Jurkat, Clone E6-1 (cell line): ENCODE measurements around the gene GPR55.

Source experiments
- DNase-seq: peaks from one replicate; pipeline ENCODE4 v3.0.0-alpha.2; 2011; ENCODE audit warnings: low read depth, low spot score
- H3K4me3 ChIP-seq: 2 replicates; pipeline ENCODE4 v1.5.1; 2011; ENCODE audit warnings: mild to moderate bottlenecking, low read length, control low read depth, moderate library complexity

The GPR55 gene

DNA sequence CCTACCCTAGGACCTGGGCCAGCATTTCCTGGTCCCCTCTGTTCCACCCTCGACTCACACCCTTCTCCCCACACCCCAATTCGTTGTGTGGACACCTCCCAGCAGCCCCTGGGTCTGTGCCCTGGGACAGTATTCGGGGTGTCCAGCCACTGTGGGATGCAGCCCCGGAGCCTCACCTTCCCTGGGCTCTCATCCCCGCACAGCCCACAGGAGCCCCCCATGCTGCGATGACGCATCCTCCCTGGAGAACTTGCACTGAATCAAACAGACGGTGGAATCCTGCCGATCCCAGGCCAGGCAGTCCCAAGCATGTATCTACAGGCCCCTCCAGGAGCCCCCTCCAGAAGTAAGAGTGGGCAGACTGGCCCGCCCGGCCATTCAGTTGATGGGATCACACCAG is 50.6 kb downstream of the GPR55 start:
- H3K4me3 ChIP-seq = no peak overlapping the region
- no peak for DNase-seq

- H3K4me3 ChIP-seq = no peak overlapping the region
Measured at GRCh38 chr2:230873661-230874401, 51.2 kb downstream of the GPR55 start.

DNA sequence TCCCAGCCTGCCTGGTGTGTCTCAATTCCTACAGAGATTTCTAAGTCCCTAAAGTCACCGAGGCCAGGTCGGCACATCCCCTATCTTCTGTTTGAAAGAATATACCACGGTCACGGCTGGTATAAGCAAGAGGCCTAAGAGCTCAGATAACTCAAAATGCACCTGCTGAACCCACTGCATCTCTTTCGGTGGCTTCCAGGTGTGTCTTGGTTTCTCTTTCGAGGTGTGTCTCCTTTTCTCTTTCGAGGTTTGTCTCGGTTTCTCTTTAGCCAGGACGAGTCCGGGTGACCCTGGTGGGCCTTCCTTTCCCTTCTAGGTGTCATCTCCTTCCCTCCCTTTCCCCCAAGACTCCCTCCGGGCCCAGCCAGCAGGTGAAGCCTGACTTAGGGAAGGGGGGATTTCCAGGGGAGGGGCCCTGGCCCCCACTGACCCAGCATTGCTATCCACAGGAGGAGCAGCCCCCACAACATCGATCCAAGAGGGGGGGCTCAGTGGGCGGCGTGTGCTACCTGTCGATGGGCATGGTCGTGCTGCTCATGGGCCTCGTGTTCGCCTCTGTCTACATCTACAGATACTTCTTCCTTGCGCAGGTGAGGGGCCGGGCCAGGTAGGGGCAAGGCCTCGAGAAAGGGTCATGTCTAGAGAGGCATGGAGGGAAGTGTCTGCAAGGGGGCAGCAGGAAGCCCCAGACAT is 51.9 kb downstream of the GPR55 start:
- H3K4me3 ChIP-seq = no peak overlapping the region
- no peak for DNase-seq

More at GRCh38 chr2:230873661-230874401, 51.2 kb downstream of the GPR55 start:
- no peak for DNase-seq

DNA sequence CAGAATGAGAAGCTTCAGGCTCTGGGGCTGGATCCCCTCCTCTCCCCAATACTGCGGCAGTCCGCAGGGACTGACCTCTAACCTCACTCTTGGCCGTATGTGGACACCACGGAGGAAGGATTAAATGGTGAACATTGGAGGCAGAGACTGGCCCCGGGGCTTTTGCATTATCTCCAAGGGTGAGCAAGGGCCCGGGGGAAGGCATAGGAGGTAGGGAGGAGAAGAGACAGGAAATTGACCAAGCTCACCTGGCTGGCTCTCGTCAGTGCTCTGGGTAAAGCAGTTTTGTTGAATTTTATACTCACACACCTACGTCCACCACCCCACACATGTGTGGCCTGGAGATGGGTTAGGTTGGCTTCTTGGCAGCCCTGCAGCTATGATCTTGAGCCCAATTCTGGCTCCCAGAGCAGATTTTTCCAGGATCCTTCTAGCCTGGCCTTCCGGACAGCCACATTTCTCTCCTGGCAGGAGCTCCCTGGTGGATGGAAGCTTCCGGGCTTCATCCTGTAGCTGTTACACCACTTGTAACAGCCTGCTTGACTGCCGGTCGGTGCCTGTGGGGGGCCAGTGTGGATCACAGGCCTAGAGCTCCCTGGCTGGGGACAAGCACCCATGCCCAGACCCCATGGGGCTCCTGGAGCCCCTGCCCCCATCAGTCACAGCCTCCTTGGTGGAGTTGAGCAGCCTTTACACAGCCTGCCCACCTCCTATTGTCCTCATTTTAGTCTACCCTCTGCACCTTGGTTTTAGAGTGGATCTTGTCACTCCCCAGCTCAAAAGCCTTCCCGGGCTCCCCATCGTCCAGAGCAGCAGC is 52.7 kb downstream of the GPR55 start:
- DNase-seq = no peak
- H3K4me3 ChIP-seq = no peak overlapping the region

DNA sequence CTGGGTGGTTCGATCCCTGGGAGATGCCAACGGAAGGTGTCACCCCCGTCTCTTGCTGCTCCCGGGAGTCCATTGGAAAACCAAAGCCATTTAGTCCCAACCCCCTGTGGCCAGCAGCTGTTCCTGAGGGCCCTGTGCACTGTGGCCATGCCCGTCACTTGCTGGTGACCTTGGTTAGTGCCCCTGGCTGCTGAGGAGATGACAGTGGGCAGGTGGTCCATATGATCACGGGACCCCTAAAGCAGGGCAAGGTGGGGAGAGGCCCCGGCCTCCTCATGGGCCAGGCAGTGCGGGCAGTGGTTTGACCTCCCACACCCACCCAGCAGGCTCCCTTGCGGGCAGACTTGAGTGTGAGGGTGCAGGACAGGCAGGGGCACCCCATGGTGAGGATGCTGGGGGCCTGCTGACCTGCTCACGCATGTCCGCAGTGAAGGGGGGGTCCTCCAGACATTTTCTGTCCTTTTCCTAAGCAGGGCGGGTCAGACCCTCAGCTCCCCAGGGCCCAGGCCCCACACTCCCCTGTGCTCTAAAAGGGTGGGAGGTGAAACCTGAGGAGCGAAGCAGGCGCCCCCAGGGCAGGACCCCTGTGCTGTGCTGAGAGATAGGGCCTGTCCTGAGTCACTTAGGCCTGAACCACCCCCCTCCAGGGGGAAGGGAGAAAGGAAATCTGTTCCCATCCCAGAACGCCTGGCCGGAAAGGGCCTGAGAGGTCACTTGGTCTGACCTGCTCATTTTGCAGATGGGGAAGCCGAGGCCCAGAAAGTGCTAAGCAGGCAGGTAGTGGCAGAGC is 53.5 kb downstream of the GPR55 start:
- H3K4me3 ChIP-seq = no peak overlapping the region

DNA sequence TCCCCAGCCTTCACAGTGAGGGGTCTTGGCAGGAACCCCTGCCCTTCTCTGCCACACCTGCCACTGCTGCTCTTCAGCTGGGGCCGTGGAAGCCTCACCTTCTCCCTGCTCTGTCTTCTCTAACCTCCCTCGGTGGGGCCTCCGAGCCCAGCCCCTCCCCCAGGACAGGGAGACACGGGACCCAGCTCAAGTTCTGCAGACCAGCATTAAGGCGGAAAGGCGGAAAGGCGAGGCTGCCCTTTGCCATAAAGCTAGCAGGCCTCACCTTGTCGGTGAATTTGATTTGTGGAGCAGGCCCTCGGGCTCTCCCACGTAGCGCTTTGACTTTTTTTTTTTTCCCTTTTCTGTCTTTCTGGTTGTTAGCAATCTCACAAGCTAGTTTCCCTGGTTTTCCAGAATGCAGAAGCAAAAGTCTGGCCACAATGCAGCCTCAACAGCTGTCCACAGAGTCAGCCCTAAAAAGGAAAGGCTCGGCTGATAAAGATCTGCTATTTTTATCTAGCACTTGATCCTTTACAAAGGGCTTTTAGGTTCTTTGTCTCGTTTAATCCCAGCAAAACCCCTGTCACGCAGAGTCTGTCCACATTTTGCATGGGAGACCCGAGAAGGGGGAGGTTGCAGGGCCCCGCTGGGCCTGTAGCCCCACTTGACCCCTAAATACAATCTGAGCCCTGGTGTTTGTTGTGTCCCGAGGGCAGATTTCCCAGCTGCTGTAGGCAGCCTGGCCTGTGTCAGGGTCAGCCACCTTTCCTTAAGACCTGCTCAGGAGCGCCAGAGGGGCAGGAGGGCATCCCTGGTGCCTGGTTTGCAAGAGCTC is 54.3 kb downstream of the GPR55 start:
- no peak overlapping the region for H3K4me3 ChIP-seq
- no peak for DNase-seq

More for the DNA sequence above, 53.5 kb downstream of the GPR55 start:
- DNase-seq = no peak

- H3K4me3 ChIP-seq = no peak overlapping the region
- no peak for DNase-seq
Measured at GRCh38 chr2:230869914-230870543, 55.0 kb downstream of the GPR55 start.

- no peak for DNase-seq
- no peak overlapping the region for H3K4me3 ChIP-seq
Measured at GRCh38 chr2:230868947-230869913, 55.8 kb downstream of the GPR55 start.

- no peak overlapping the region for H3K4me3 ChIP-seq
- DNase-seq = no peak
Measured at GRCh38 chr2:230868161-230868946, 56.7 kb downstream of the GPR55 start.

DNA sequence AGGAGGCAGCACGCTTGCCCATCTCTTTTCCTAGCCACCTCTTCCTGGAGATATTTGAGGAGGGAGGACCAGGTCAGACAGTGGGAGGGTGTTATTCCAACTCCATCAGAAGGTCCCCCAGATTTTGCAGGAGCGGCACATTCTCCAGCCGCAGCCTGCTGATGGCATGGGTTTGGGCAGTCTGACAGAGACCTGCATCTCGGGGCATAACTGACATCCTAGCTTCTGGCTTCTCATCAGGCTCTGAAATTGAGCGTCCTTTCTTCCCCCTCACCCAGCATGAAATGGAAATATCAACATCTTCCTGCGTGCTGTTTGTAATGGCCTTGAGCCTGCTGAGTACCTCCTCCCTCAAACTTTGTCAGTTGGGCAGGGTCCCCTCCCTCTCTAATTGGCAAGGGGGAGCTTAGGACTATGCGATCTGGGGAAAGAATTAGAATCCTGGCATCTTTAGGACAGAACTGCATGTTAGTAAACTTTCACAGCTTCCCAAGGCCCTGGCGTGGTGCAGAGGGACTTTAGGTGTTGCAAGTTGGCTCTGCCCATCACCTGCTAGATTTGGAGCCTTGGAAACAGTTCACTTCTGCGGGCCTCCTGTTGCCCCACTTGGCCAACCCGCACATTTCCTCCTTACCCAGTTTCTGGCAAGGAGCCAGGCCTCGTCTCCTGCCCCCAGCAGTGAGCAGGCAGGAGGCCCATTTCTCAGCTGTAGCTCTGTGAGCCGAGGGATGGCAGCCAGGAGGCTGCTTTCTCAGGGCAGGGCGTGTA is 58.1 kb downstream of the GPR55 start:
- peak; percentile 89 for DNase-seq
- peak overlapping the region; percentile 76 for H3K4me3 ChIP-seq

GRCh38 chr2:230865766-230866755 is 59.0 kb downstream of the GPR55 start:
- peak overlapping the region; percentile 76 for H3K4me3 ChIP-seq
- DNase-seq = no peak

- peak overlapping the region; percentile 76 for H3K4me3 ChIP-seq
- DNase-seq = no peak
Measured at GRCh38 chr2:230865307-230865765, 59.7 kb downstream of the GPR55 start.

- DNase-seq = peak; percentile 65
- peak within 1 kb of the TSS; percentile 76 for H3K4me3 ChIP-seq
Measured at GRCh38 chr2:230864605-230865306, 60.3 kb downstream of the GPR55 start, which contains the start of gene ITM2C. ITM2C (plus strand) TSS chr2:230864942; CDS start chr2:230865026, 84 bp downstream.
